Stimulated activated CD8-positive, alpha-beta memory T cell treated with anti-CD3 and anti-CD28 coated beads, Interleukin-12 subunit alpha, Interleukin-12 subunit beta, amount 100 ng/mL, for 24 hours (primary cell): ENCODE results near the gene CCDC180.
"Not testable (repeated sequence)": the region's sequence is repeated elsewhere in the genome, so short reads cannot be mapped to it uniquely, and the experiment has no call there.

ENCODE experiments used
- DNase-seq: peaks from one replicate; pipeline ENCODE4 v3.0.0-alpha.2; 2020; ENCODE audit errors: extremely low read depth

CCDC180 gene

GRCh38 chr9:97311798-97312500 lies 4.5 kb downstream of the CCDC180 start:
- DNase-seq, result no peak

- DNase-seq, result no peak
Measured at GRCh38 chr9:97312556-97312955, 5.1 kb downstream of the CCDC180 start.

- DNase-seq, result no peak
Measured at GRCh38 chr9:97313243-97313642, 5.8 kb downstream of the CCDC180 start.

GRCh38 chr9:97313746-97314145 lies 6.3 kb downstream of the CCDC180 start:
- DNase-seq, result no peak

- no peak for DNase-seq
Measured at GRCh38 chr9:97314503-97314902, 7.0 kb downstream of the CCDC180 start.

DNA sequence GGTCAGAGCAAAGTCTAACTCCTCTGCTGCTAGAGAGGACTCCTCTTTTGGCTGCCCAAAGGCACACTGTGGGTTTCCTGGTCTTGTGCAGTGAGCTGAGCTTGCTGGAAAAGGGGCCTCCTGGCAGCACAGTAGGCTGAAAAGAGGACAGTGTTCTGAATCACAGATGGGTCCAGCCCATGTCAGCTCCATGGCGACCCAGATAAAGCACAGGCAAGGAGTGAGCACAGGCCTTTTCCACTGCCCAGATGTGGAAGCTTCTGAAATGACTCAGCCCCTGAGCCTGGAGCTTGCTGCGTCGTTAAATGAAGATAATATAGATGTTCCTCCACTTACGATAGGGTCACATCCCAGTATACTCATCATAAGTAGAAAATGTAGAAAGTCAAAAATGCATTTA lies 8.1 kb downstream of the CCDC180 start:
- DNase-seq, result no peak

- DNase-seq, result no peak
Measured at GRCh38 chr9:97316904-97317303, 9.4 kb downstream of the CCDC180 start.

GRCh38 chr9:97318433-97318832 lies 11.0 kb downstream of the CCDC180 start:
- DNase-seq, result no peak

DNA sequence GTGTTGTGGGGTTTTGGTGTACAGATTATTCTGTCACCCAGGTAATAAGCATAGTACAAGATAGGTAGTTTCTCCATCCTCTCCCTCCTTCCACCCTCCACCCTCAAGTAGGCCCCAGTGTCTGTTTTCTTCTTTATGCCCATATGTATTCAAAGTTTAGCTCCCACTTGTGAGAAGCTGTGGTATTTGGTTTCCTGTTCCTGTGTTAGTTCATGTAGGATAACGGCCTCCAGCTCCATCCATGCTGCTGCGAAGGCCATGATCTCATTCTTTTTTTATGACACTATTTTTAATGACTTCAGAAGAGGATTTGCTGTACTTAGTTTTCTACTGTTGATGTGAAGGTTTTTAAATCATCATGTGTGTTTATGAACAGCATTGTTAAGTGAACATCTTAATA lies 11.9 kb downstream of the CCDC180 start:
- no peak for DNase-seq

DNA sequence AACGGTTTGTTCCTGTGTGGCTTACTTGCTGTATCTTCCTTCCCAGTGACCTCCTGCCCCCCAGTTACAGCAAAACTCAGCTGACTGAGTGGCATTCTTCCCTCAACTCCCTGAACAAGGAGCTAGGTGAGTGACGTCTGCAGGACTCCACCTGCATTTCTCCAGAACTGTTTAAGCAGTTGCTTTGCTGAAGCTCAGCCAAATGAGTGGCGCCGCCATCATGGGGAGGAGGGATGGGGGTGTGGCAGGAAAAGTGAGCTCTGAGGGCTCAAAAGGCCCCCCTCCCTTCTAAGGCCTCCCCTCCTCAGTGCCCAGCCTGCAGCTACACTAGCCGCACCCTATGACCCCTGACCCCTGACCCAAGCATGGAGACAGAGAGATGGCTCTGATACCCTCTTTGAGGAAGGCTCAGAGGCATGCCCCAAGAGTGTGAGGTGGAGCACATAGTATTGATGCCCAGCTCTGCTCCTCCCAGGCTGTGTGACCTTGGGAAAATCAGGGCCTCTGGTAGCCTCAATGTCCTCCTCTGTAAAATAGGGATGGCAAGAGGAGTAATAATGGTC lies 12.7 kb downstream of the CCDC180 start:
- no peak for DNase-seq

DNA sequence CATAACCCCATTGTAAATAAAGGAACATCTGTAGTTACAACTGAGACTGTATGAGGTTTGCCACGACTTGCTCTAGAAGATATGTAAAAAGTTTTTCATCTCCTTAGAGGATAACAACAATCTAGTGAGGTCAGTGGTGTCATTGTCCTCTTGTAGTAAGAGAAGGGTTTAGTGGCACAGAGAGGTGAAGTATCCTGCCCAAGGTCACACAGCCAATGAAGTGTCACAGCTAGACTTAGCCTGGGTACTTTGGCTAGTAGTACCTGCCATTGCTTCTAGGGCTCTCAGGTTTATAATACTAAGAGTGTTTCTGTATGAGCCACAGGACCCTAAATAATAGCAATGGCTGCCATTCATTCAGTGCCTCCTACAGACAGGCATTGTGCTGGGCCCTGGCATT lies 13.8 kb downstream of the CCDC180 start:
- DNase-seq, result no peak

- no peak for DNase-seq
Measured at GRCh38 chr9:97321691-97322090, 14.2 kb downstream of the CCDC180 start.

- no peak for DNase-seq
Measured at GRCh38 chr9:97322105-97322504, 14.6 kb downstream of the CCDC180 start.

- no peak for DNase-seq
Measured at GRCh38 chr9:97324954-97325353, 17.5 kb downstream of the CCDC180 start.

GRCh38 chr9:97327562-97327961 lies 20.1 kb downstream of the CCDC180 start:
- no peak for DNase-seq

DNA sequence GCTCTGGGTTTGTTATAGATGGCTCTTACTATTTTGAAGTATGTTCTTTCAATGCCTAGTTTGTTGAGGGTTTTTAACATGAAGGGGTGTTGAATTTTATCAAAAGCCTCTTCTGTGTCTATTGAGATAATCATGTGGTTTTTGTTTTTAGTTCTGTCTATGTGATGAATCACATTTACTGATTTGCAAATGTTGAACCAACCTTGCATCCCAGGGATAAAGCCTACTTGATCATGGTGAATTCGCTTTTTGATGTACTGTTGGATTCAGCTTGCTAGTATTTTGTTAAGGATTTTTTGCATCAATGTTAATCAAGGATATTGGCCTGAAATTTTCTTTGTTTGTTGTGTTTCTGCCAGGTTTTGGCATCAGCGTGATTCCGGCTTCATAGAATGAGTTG lies 25.5 kb downstream of the CCDC180 start:
- no peak for DNase-seq

DNA sequence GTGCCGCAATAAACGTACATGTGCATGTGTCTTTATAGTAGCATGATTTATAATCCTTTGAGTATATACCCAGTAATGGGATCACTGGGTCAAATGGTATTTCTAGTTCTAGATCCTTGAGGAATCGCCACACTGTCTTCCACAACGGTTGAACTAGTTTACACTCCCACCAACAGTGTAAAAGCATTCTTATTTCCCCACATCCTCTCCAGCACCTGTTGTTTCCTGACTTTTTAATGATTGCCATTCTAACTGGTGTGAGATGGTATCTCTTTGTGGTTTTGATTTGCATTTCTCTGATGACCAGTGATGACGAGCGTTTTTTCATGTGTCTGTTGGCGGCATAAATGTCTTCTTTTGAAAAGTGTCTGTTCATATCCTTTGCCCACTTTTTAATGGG lies 28.2 kb downstream of the CCDC180 start:
- DNase-seq, result not testable (repeated sequence)

- DNase-seq, result no peak
Measured at GRCh38 chr9:97348871-97349270, 41.4 kb downstream of the CCDC180 start.

DNA sequence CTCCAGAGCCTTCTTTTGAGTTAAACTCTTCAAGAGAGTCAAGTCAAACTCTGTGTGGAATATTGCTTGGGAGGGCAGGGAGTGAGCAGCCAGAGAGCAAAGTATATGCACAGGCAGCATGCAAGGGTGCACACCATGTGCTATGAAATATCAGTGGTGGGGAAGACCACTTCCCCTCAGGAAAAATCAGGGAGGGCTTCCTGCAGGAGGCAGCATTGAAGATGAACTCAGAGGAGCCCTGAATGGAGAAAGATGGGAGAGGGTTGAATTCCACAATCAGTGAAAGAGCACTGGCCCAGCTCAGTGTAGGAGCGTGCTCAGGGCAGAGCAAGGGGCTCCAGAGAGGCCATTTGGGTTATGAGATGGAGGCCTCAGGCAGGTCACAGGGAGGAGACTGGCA lies 41.9 kb downstream of the CCDC180 start:
- DNase-seq, result no peak

- DNase-seq, result no peak
Measured at GRCh38 chr9:97354637-97355036, 47.2 kb downstream of the CCDC180 start.

- DNase-seq, result no peak
Measured at GRCh38 chr9:97357056-97357455, 49.6 kb downstream of the CCDC180 start.
